Transverse colon (tissue), 4 donors: ENCODE data around the gene SLAMF8. TPM values are rescaled to one million over a fixed set of nuclear protein-coding genes. Genes with fewer than 3 reads are reported as not detected.

Experiments
- DNase-seq: peaks from one replicate; pipeline ENCODE4 v3.0.0-alpha.2; 2019
- H3K27ac ChIP-seq, 4 donors: fragments of 200-600 bp; sonication (generic); 2 replicates each; pipeline ENCODE4 v1.5.1; 2016 to 2018; ENCODE audit warnings: inconsistent platforms in 4 of 4
- H3K27me3 ChIP-seq: fragments of 200-600 bp; sonication (generic); 2 replicates; pipeline ENCODE4 v1.5.1; 2017; ENCODE audit warnings: inconsistent platforms
- H3K36me3 ChIP-seq, 4 donors: fragments of 200-600 bp; sonication (generic); 2 replicates each; pipeline ENCODE4 v1.5.1; 2017 to 2019; ENCODE audit warnings: inconsistent platforms in 4 of 4
- H3K4me1 ChIP-seq, 4 donors: fragments of 200-600 bp; sonication (generic); 2 replicates each; pipeline ENCODE4 v1.5.1; 2017 to 2020; ENCODE audit warnings: inconsistent platforms in 4 of 4
- H3K4me3 ChIP-seq, 4 donors: fragments of 200-600 bp; sonication (generic); 1 replicate in 1 of 4; 2 replicates in 3 of 4; pipeline versions ENCODE4 v1.5.1 to v1.6.1; 2017 to 2019; ENCODE audit warnings: inconsistent platforms in 4 of 4
- H3K9me3 ChIP-seq, 2 donors: fragments of 200-600 bp; sonication (generic); 2 replicates each; pipeline ENCODE4 v1.5.1; 2017 to 2019; ENCODE audit warnings: inconsistent platforms in 2 of 2
- CTCF ChIP-seq, 5 experiments: fragments of 200-600 bp in 3 of 5; fragments of 450-650 bp in 2 of 5; sonication (generic) in 3 of 5; IDR thresholded peaks; 1 replicate in 2 of 5; 2 replicates in 3 of 5; pipeline ENCODE4 v1.5.1; 2016 to 2017; ENCODE audit warnings: antibody characterized with exemption in 5 of 5, inconsistent platforms in 3 of 5, mild to moderate bottlenecking in 2 of 5, moderate library complexity in 1 of 5
- EP300 ChIP-seq: sonication (generic); formaldehyde crosslinking; IDR thresholded peaks from one replicate; pipeline ENCODE4 v1.6.1; 2017; ENCODE audit warnings: antibody characterized with exemption, low read depth
- POLR2A ChIP-seq: fragments of 450-650 bp; IDR thresholded peaks from one replicate; pipeline ENCODE4 v1.6.1; 2016; ENCODE audit warnings: antibody characterized with exemption, mild to moderate bottlenecking, moderate library complexity
- POLR2AphosphoS5 ChIP-seq, 3 donors: sonication (generic); formaldehyde crosslinking; IDR thresholded peaks; one replicate each; pipeline ENCODE4 v1.6.1; 2016; ENCODE audit warnings: antibody characterized with exemption in 3 of 3
- WGBS, 2 donors: methylation state at CpG; one replicate each; pipeline ENCODE4 v1.1.5; 2018; ENCODE audit warnings: low coverage in 1 of 2; 5-methylcytosine and 5-hydroxymethylcytosine counted together
- in situ Hi-C, 4 donors: fragments of 200-750 bp; cut with MboI; loops; one replicate each; pipeline versions ENCODE4 v1.15.0 to v1.15.1; 2017; ENCODE audit warnings: low sequenced_read_pairs in 3 of 4, low pct_ligation_motif_present in 1 of 4, low pct_unique_long_range_greater_than_20kb in 1 of 4
- intact Hi-C: fragments of 100-400 bp; cut with DNase I; formaldehyde crosslinking; loops from one replicate; pipeline ENCODE4 v1.15.1; 2023; ENCODE audit warnings: low total_unique reads
- total RNA-seq, 4 donors: library from RNA; depleted of rRNA; stranded (reverse); fragments of >200 nt; gene quantifications; one replicate each; pipeline ENCODE4 v1.1.0, GENCODE V29; 2016

The SLAMF8 gene
- total RNA-seq, 4 donors from 2014 or later: 0.37 to 7.1 (median 2.3) TPM

- peak overlapping the region in 3 of 4 donors; percentile 81 to 90 (median 84) for H3K27ac ChIP-seq
- TF ChIP-seq POLR2A: no peak
- TF ChIP-seq POLR2AphosphoS5 (IDR thresholded peaks at IDR 0.05): no peak
- TF ChIP-seq EP300: no peak
- no peak for TF ChIP-seq CTCF (IDR thresholded peaks at IDR 0.05)
- no peaks in the 10 kb centered on the region for H3K36me3 ChIP-seq
- 80 to 100% methylated on average over 1 to 10 of the region's 12 CpGs for WGBS, 2 donors
- no peaks in the 10 kb centered on the region for H3K9me3 ChIP-seq
- peak overlapping the region in 2 of 4 donors; percentile 62 to 75 for H3K4me3 ChIP-seq
- intact Hi-C loops (no loop called here), in situ Hi-C loops (loop anchor here in 3 of 4 donors (10.0 to 25.0 kb wide), 2 partner anchors 113 to 230 kb away; no protein-coding TSS in a partner anchor)
- peaks cover 0 to 15% (median 2%) of the 10 kb centered on the region in 4 donors for H3K4me1 ChIP-seq
- no peak for DNase-seq
- H3K27me3 ChIP-seq: no peaks in the 10 kb centered on the region
Measured at GRCh38 chr1:159781992-159782391, 44.7 kb upstream of the SLAMF8 start.

- no peak for DNase-seq
- intact Hi-C loops (no loop called here), in situ Hi-C loops (loop anchor here in 3 of 4 donors (10.0 to 25.0 kb wide), 2 partner anchors 111 to 229 kb away; no protein-coding TSS in a partner anchor)
- no peak overlapping the region for H3K4me3 ChIP-seq
- no peaks in the 10 kb centered on the region for H3K9me3 ChIP-seq
- H3K27ac ChIP-seq: no peak overlapping the region
- H3K4me1 ChIP-seq: peaks cover 0 to 15% (median 2%) of the 10 kb centered on the region in 4 donors
- H3K36me3 ChIP-seq: no peaks in the 10 kb centered on the region
- H3K27me3 ChIP-seq: no peaks in the 10 kb centered on the region
- WGBS, 2 donors: 85% methylated on average over 1 of the region's 1 CpG; no CpG with 5 or more reads in 1 of the 2 donors
- TF ChIP-seq POLR2AphosphoS5 (IDR thresholded peaks at IDR 0.05) (no peak), POLR2A (no peak), CTCF (IDR thresholded peaks at IDR 0.05) (no peak), EP300 (no peak)
Measured at GRCh38 chr1:159783724-159784123, 42.9 kb upstream of the SLAMF8 start.

- Histone ChIP-seq H3K36me3 (no peaks in the 10 kb centered on the region), H3K4me1 (peaks cover 0 to 7% (median 0%) of the 10 kb centered on the region in 4 donors), H3K27ac (no peak overlapping the region), H3K4me3 (no peak overlapping the region), H3K27me3 (no peaks in the 10 kb centered on the region), H3K9me3 (no peaks in the 10 kb centered on the region)
- no peak for DNase-seq
- in situ Hi-C loops: loop anchor here in 3 of 4 donors (10.0 to 25.0 kb wide), 2 partner anchors 108 to 226 kb away; no protein-coding TSS in a partner anchor
- intact Hi-C loops: no loop called here
- WGBS, 2 donors: 52 to 54% methylated on average over 3 of the region's 3 CpGs
- TF ChIP-seq POLR2A (no peak), EP300 (no peak), POLR2AphosphoS5 (IDR thresholded peaks at IDR 0.05) (no peak), CTCF (IDR thresholded peaks at IDR 0.05) (no peak)
Measured at GRCh38 chr1:159786465-159786864, 40.2 kb upstream of the SLAMF8 start.

GRCh38 chr1:159786966-159787365 lies 39.7 kb upstream of the SLAMF8 start:
- WGBS, 2 donors: 61 to 73% methylated on average over 2 to 3 of the region's 3 CpGs
- peaks cover 0 to 2% (median 0%) of the 10 kb centered on the region in 4 donors for H3K4me1 ChIP-seq
- H3K4me3 ChIP-seq: no peak overlapping the region
- DNase-seq: no peak
- H3K9me3 ChIP-seq: no peaks in the 10 kb centered on the region
- no peak for TF ChIP-seq CTCF (IDR thresholded peaks at IDR 0.05)
- TF ChIP-seq POLR2AphosphoS5 (IDR thresholded peaks at IDR 0.05): no peak
- no peak for TF ChIP-seq POLR2A
- no peak for TF ChIP-seq EP300
- no peak overlapping the region for H3K27ac ChIP-seq
- intact Hi-C loops (no loop called here), in situ Hi-C loops (loop anchor here in 3 of 4 donors (10.0 to 25.0 kb wide), 2 partner anchors 108 to 225 kb away; no protein-coding TSS in a partner anchor)
- H3K36me3 ChIP-seq: no peaks in the 10 kb centered on the region
- peaks cover 3% of the 10 kb centered on the region for H3K27me3 ChIP-seq
